ENCODE results near the gene HARS2.

GRCh38 chr5:140673187-140673976, 17.9 kb upstream of the HARS2 start, which contains the start of gene DND1:
- TF ChIP-seq ELK1 (IDR thresholded peaks at IDR 0.05; ENCODE audit: low read depth, low read length) (no peak), CTCF (IDR thresholded peaks at IDR 0.05) (no peak), RAD21 (conservative IDR thresholded peaks at IDR 0.05 in 1 of 2, IDR thresholded peaks at IDR 0.05 in 1 of 2) (no peak), ESRRA (IDR thresholded peaks at IDR 0.05; ENCODE audit: borderline replicate concordance, low read length) (no peak), MAZ (IDR thresholded peaks at IDR 0.05; ENCODE audit: borderline replicate concordance, low read depth, low read length) (no peak), NFE2L2 (conservative IDR thresholded peaks at IDR 0.05; ENCODE audit: low read length) (no peak), EP300 (IDR thresholded peaks at IDR 0.05) (no peak), RNF2 (IDR thresholded peaks at IDR 0.05; ENCODE audit: borderline replicate concordance, low read depth) (no peak), KDM1A (IDR thresholded peaks at IDR 0.05; ENCODE audit: low read depth) (no peak), EHMT2 (IDR thresholded peaks at IDR 0.05; ENCODE audit: low read depth) (no peak)
- TF ChIP-seq, protein P1, sequence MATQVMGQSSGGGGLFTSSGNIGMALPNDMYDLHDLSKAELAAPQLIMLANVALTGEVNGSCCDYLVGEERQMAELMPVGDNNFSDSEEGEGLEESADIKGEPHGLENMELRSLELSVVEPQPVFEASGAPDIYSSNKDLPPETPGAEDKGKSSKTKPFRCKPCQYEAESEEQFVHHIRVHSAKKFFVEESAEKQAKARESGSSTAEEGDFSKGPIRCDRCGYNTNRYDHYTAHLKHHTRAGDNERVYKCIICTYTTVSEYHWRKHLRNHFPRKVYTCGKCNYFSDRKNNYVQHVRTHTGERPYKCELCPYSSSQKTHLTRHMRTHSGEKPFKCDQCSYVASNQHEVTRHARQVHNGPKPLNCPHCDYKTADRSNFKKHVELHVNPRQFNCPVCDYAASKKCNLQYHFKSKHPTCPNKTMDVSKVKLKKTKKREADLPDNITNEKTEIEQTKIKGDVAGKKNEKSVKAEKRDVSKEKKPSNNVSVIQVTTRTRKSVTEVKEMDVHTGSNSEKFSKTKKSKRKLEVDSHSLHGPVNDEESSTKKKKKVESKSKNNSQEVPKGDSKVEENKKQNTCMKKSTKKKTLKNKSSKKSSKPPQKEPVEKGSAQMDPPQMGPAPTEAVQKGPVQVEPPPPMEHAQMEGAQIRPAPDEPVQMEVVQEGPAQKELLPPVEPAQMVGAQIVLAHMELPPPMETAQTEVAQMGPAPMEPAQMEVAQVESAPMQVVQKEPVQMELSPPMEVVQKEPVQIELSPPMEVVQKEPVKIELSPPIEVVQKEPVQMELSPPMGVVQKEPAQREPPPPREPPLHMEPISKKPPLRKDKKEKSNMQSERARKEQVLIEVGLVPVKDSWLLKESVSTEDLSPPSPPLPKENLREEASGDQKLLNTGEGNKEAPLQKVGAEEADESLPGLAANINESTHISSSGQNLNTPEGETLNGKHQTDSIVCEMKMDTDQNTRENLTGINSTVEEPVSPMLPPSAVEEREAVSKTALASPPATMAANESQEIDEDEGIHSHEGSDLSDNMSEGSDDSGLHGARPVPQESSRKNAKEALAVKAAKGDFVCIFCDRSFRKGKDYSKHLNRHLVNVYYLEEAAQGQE (IDR thresholded peaks at IDR 0.05): no peak

All from A549 (cell line).